Activated T-cell treated with anti-CD3 and anti-CD28 coated beads, Interleukin-2, amount 50 U/mL, for 4 hours (primary cell): ENCODE results near the gene PRR7. TPM values are rescaled to one million over a fixed set of nuclear protein-coding genes. Genes with fewer than 3 reads are reported as not detected.
"Not testable (repeated sequence)": the region's sequence is repeated elsewhere in the genome, so short reads cannot be mapped to it uniquely, and the experiment has no call there.

Experiments used
- ATAC-seq, 2 donors: fragments of 200-7000 bp; cut with Tn5 transposase; one replicate each; pipeline ENCODE4 v1.10.0; 2021
- DNase-seq: peaks from one replicate; pipeline ENCODE4 v3.0.0-alpha.2; 2020
- H3K27me3 Mint-ChIP-seq: one replicate; pipeline ENCODE4 v1.8.0; 2021; ENCODE audit warnings: low read depth, mixed read lengths
- H3K36me3 Mint-ChIP-seq: one replicate; pipeline ENCODE4 v1.8.0; 2022; ENCODE audit warnings: mixed read lengths; ENCODE audit not compliant: insufficient read depth
- H3K4me1 Mint-ChIP-seq: one replicate; pipeline ENCODE4 v1.8.0; 2021; ENCODE audit warnings: low read depth, mixed read lengths
- H3K4me3 Mint-ChIP-seq: one replicate; pipeline ENCODE4 v1.8.0; 2021; ENCODE audit warnings: mild to moderate bottlenecking, moderate library complexity, mixed read lengths
- H3K9me3 Mint-ChIP-seq: one replicate; pipeline ENCODE4 v1.8.0; 2021; ENCODE audit warnings: mixed read lengths
- total RNA-seq, 3 donors: library from RNA; stranded (reverse); gene quantifications; one replicate each; pipeline ENCODE4 v1.2.1, GENCODE V29; 2021

PRR7 gene
- total RNA-seq, 3 donors from 2014 or later, result 11.7 to 19.8 (median 14.2) TPM

DNA sequence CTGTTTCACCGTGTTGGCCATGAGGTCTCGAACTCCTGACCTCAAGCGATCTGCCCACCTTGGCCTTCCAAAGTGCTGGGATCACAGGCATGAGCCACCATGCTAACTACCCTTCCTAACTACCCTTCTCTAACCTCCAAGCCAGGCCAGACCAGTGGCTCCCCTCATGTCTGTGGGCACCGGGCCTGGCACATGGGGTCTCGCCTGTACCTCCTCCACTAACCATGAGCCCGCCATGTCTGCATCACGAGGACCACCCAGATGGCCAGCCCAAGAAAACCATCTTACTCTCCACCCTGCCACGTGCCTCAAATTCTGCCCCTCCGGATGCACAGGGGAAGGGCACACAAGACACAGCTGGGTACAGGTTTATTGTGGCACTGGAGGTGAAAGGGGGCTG is 36.4 kb downstream of the PRR7 start:
- no peak for DNase-seq
- no peaks in the 10 kb centered on the region for H3K27me3 Mint-ChIP-seq

DNA sequence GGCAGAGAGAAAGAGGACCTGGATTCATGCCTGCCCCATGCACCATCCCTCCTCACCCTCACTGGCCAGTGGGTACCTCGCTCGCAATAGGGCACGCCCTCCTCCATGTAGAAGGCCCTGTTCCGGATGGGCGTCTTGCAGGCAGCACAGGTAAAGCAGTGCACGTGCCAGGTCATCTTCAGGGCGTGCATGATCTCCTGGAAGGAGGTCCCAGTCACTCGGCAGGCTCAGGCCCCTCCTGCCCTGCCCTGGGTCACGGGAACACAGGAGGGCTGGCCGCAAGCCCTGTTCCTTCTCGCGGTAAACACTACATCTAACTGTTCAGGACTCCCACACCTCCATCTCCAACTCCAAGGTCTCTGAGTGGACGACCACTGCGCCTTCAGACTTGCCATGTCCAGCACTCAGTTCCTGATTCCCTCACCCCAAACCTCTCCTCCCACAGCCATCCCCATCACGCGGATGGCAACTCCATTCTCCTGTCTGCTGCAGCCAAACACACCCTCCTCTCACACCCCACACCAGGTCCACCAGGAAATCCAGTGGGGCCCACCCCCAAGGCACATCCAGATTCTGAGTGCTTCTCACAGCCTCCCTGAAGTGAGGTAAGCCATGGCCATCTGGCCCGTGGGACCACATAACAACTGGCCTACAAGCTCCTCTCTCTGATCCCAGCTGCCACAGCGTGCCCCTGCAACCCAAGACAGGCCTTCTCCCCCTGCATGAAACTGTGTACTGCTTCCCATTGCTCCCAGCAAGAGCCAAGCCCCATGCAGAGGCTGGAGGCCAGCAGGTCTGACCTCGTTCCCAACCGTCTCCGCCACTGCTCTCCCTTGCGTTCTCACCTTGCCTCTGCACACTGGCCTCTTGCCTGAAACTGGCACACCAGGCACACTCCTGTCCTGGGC is 37.6 kb downstream of the PRR7 start:
- no peak for DNase-seq
- H3K36me3 Mint-ChIP-seq, result peaks cover 1% of the 10 kb centered on the region
- no peaks in the 10 kb centered on the region for H3K27me3 Mint-ChIP-seq
- peaks cover 6% of the 10 kb centered on the region for H3K4me1 Mint-ChIP-seq
- no peaks in the 10 kb centered on the region for H3K9me3 Mint-ChIP-seq
- H3K4me3 Mint-ChIP-seq, result no peak overlapping the region
- ATAC-seq, result no peak

More for the DNA sequence above, 36.4 kb downstream of the PRR7 start:
- Mint-ChIP-seq H3K36me3 (no peaks in the 10 kb centered on the region), H3K4me1 (peaks cover 14% of the 10 kb centered on the region), H3K4me3 (no peak overlapping the region), H3K9me3 (no peaks in the 10 kb centered on the region)
- ATAC-seq, result no peak

DNA sequence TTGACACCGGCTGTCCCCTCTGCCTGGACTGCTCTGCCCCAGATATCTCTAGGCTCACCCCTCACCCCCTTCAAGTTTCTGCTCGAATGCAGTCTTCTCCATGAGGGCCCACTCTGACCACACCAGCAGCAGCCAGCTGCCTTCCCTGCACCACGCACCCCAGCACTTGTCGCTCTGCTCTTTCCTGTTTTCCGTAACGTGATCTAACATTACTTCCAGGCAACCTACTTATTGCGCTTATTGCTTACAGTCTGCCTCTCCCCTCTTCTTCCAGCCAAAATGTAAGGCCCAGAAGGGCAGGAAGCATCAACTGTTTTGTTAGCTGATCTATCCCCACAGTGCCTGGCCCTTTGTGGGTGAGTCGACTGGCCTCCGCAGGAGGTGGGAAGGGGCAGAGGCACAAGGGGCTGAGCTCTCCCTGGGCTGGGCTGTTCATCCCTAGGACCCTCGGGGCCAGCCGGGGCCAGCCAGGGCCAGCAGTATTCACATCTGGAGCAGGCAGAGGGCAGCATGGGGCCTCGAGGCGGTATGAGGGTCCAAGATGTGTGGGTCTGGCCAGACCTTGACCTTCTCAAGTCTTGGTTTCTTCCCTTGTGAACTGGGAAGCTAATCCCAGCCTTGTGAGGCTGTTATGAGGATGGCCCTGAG is 38.4 kb downstream of the PRR7 start:
- Mint-ChIP-seq H3K27me3 (no peaks in the 10 kb centered on the region), H3K9me3 (no peaks in the 10 kb centered on the region), H3K4me1 (peaks cover under 1% of the 10 kb centered on the region), H3K36me3 (peaks cover 1% of the 10 kb centered on the region), H3K4me3 (no peak overlapping the region)
- DNase-seq, result no peak
- ATAC-seq, result no peak

DNA sequence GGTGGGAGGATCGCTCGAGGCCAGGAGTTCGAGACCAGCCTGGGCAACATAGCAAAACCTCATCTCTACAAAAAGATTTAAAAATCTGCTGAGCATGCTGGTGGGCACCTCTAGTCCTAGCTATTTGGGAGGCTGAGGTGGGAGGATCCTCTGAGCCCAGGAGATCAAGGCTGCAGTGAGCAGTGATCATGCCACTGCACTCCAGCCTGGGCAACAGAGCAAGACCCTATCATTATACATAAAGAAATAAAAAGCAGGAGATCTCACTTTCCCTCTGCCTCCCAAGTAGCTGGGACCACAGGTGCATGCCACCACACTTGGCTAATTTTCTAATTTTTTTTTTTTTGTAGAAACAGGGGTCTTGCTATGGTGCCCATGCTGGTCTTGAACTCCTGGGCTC is 39.1 kb downstream of the PRR7 start:
- not testable (repeated sequence) for ATAC-seq, H3K4me1 Mint-ChIP-seq, H3K4me3 Mint-ChIP-seq, H3K9me3 Mint-ChIP-seq, DNase-seq, H3K36me3 Mint-ChIP-seq, H3K27me3 Mint-ChIP-seq

DNA sequence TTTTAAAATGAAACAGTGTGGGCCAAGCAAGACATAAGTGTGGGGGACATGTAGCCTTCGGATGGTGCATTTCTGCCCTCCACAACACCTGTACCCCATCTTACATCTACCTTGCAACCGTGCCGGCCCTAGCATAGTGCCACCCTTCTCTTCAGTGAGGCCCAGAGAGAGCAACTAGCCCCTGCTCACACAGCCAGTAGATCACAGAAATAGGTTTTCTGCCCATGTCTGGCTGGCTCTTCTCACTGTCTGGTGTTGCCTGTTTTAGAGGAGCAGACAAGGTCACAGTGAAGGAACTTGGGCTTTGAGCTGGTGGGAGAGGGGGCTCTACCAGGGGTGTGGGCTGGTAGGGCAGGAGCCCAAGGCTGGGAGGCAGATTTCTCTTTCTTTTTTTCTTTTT is 39.6 kb downstream of the PRR7 start:
- Mint-ChIP-seq H3K4me1 (no peaks in the 10 kb centered on the region), H3K36me3 (peaks cover 1% of the 10 kb centered on the region), H3K4me3 (no peak overlapping the region), H3K27me3 (no peaks in the 10 kb centered on the region), H3K9me3 (no peaks in the 10 kb centered on the region)
- no peak for DNase-seq
- no peak for ATAC-seq

DNA sequence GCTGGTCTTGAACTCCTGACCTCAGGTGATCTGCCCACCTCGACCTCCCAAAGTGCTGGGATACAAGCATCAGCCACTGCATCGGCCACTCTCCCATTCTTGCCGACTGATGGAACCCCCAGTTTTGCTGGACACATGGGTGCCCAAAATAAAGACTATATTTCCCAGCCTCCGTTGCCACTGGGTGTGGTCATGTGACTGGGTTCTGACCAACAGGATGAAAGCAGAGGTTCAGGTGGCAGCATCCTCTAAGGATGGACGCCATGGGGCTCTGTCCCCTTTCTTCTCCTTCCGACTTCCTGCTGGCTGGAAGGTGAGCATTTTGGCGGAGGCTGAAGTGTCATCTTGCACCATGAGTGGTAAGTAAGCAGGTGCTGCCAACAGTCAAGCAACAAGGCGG is 40.5 kb downstream of the PRR7 start:
- H3K27me3 Mint-ChIP-seq, result no peaks in the 10 kb centered on the region
- H3K4me3 Mint-ChIP-seq, result no peak overlapping the region
- H3K4me1 Mint-ChIP-seq, result no peaks in the 10 kb centered on the region
- DNase-seq, result no peak
- H3K36me3 Mint-ChIP-seq, result peaks cover 1% of the 10 kb centered on the region
- no peaks in the 10 kb centered on the region for H3K9me3 Mint-ChIP-seq
- ATAC-seq, result no peak

DNA sequence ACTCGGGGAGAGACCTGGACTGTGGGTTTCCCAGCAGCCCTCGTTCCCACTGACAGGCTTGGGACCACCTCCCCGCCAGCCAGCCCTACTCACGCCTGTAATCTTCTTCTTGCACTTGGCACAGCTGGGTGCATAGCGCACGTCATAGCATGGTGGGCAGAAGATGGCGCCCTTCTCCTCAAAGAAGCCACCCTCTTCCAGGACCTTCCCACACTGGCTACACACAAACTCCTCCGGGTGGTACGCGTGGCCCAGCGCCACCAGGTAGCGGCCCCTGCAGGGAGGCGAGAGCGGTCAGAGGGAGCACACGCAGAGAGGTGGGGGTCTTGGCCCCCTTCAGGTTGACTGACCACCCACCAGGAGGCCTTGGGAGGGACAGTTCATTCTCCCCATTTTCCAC is 41.4 kb downstream of the PRR7 start:
- no peaks in the 10 kb centered on the region for H3K27me3 Mint-ChIP-seq
- ATAC-seq (no peak), DNase-seq (no peak)
- H3K9me3 Mint-ChIP-seq, result no peaks in the 10 kb centered on the region
- no peaks in the 10 kb centered on the region for H3K4me1 Mint-ChIP-seq
- peaks cover 4% of the 10 kb centered on the region for H3K36me3 Mint-ChIP-seq
- no peak overlapping the region for H3K4me3 Mint-ChIP-seq

DNA sequence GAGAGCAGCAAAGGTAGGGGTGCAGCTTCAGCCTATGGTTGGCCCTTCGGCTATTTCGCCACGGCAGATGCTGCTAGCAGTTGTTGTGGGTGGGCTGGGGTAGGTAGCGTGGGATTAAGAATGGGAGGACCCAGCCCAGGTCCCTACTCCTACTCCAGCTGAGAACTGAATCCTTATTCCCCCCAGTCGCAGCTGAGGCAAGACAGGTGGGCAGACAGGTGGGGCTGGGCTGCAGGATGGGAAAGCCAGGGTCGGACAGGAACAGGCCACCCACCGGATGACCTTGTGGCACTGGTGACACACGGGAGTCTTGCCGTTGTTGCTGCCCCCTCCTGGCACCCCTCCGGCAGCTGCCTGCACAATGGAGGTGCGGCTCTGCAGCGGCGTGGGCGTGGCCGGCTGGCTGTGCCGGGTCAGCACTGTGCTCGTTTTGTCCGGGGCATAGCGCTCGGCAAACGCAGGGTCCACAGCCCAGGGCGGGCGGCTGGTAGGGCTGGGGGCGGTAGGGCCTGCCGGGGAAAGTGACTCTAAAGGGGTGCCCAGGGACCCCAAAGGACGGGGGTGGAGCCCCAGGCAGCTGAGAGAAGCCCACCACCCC is 42.6 kb downstream of the PRR7 start:
- no peaks in the 10 kb centered on the region for H3K9me3 Mint-ChIP-seq
- ATAC-seq (no peak), DNase-seq (no peak)
- peaks cover 4% of the 10 kb centered on the region for H3K4me1 Mint-ChIP-seq
- no peak overlapping the region for H3K4me3 Mint-ChIP-seq
- H3K36me3 Mint-ChIP-seq, result peaks cover 6% of the 10 kb centered on the region
- H3K27me3 Mint-ChIP-seq, result no peaks in the 10 kb centered on the region

DNA sequence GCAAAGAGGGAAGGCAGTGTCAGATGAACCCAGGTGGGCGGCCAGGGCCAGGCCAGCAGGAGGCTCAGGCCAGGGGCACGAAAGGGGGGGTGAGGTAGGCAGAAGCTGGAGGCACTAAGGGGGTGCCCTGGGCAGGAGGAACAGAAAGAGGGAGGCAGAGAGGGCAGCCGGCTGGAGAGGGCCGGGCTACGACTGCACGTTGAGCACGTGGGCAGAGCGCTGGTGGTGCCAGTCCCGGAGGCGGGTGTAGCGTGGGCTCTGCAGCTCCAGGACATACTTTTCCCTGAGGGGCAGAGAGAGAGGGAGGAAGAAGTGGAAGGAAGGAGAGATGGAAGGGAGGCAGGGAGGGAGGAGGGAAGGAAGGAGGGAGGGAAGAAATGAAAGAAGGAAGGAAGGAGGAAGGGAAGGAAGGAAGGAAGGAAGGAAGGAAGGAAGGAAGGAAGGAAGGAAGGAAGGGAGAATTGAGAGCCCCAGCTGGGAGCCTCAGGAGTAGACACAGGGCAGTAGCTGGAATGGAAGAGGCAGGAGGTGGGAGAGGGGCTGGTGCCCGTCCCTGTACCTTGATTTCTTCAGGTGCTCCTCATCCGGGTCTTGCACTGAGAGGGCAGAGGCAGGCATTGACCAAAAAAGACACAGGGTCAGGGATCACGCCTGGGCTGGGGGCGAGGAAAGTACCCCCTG is 43.8 kb downstream of the PRR7 start:
- DNase-seq, result no peak
- no peaks in the 10 kb centered on the region for H3K9me3 Mint-ChIP-seq
- no peak for ATAC-seq
- H3K4me1 Mint-ChIP-seq, result peaks cover 7% of the 10 kb centered on the region
- no peaks in the 10 kb centered on the region for H3K27me3 Mint-ChIP-seq
- H3K4me3 Mint-ChIP-seq, result no peak overlapping the region
- H3K36me3 Mint-ChIP-seq, result peaks cover 6% of the 10 kb centered on the region

DNA sequence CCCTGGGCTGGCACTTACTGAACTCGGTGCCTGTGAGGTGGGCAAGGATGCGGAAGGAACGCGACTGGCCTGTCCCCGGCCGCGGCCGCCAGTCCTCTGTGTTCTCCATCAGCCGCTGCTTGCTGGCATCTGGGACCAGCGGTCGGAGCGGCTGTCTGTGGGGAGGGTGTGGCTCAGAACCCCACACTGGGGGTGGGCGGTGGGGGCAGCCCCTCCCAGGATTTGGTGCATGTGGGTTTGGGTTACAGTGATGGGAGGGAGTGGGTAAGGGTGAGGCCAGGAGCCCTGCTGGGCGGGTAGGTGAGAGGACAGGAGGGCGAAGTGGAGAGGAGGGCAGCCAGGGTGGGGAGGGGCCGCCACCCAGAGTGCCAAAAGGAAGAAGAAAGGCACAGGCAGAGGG is 44.4 kb downstream of the PRR7 start:
- DNase-seq (no peak), ATAC-seq (no peak)
- no peak overlapping the region for H3K4me3 Mint-ChIP-seq
- peaks cover 6% of the 10 kb centered on the region for H3K36me3 Mint-ChIP-seq
- H3K4me1 Mint-ChIP-seq, result peaks cover 7% of the 10 kb centered on the region
- no peaks in the 10 kb centered on the region for H3K9me3 Mint-ChIP-seq
- no peaks in the 10 kb centered on the region for H3K27me3 Mint-ChIP-seq

DNA sequence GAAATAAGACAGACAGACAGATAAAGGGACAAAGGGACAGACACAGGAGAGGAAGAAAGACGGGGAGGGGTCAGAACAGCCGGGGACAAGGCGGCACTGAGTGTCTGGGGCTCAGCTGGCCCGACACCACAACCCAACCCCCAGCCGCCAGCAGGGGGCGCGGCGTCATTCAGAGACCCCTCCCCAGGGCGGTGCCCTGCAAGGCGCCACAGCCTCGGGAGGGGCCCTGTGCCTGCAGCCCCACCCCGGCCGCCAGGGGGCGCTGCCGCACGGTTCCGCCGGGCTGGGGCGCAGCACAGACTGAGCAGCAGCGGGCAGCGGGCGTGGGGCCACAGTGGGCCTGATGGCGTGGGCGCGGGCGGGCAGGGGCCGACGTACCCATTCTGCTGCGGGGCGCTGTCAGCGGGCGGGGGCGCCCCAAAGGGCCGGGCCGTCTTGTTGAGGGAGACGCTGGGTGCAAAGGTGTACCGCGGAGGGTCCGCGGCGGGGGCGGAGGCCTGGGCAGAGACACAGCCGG is 44.9 kb downstream of the PRR7 start:
- peak in 1 of 2 donors; percentile 27 for ATAC-seq
- peaks cover 9% of the 10 kb centered on the region for H3K4me1 Mint-ChIP-seq
- DNase-seq, result no peak
- no peaks in the 10 kb centered on the region for H3K27me3 Mint-ChIP-seq
- H3K4me3 Mint-ChIP-seq, result no peak overlapping the region
- no peaks in the 10 kb centered on the region for H3K9me3 Mint-ChIP-seq
- H3K36me3 Mint-ChIP-seq, result peaks cover 6% of the 10 kb centered on the region

DNA sequence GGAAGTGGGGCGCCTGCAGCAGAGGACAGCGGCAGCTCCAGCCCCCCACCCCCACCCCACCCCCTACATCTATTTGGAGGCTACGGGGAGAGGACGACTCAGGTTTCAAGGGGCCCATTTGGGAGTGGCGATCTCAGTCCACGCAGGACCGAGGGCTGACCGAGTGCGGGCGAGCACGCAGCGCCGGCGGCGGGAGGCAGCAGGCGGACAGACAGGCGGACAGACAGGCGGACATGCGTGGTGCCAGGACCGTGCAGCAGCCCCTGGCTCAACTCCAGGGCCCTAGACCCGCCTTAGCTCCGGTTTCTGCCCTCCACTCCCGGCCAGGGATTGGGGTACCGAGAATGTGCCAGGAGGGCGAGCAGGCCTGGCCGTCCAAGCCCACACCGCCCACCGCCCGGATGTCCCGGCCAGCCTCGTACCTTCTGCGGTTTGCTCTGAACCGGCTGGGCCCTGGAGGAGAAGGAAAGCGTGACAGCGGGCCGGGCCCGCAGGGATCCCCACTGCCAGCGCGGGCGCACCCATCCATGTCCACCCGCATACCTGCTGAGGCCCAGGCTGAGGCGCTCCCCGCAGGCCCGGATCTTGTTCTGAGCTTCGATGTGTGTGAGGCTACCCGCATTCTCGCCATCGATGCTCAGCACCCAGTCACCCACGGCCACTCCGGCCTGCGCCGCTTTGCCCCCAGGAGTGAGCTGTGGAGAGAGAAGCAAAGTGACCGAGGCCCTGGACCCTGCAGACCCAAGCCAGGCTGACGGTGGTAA is 45.6 kb downstream of the PRR7 start:
- peaks cover 6% of the 10 kb centered on the region for H3K36me3 Mint-ChIP-seq
- H3K27me3 Mint-ChIP-seq, result no peaks in the 10 kb centered on the region
- H3K9me3 Mint-ChIP-seq, result no peaks in the 10 kb centered on the region

DNA sequence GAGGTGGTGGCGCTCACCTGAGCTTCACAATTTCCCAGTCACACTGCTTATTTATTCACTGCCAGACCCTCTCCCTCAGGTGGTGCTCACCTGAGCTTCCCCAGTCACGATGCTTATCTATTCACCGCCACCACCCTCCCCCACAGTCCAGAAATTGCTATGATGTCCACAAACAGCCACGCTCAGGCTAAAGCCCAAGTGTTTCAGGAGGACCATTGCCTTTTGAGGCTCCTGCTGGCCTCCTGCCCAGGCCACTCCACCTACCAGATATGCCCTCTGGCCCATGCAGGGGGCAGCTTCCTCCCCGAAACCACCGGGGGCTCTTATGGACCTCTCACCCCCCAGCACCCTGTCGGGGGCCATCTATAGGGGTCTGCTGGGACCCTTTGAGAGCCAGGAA is 46.2 kb downstream of the PRR7 start:
- ATAC-seq (no peak), DNase-seq (no peak)
- Mint-ChIP-seq H3K9me3 (no peaks in the 10 kb centered on the region), H3K27me3 (peaks cover 1% of the 10 kb centered on the region), H3K36me3 (peaks cover 6% of the 10 kb centered on the region), H3K4me1 (peaks cover 11% of the 10 kb centered on the region), H3K4me3 (no peak overlapping the region)

More for the DNA sequence above, 45.6 kb downstream of the PRR7 start:
- no peak for DNase-seq
- Mint-ChIP-seq H3K4me3 (no peak overlapping the region), H3K4me1 (peaks cover 9% of the 10 kb centered on the region)
- ATAC-seq, result no peak
